ENCODE measurements around the gene MAP1LC3B. TPM values are rescaled to one million over a fixed set of nuclear protein-coding genes. Genes with fewer than 3 reads are reported as not detected.
"Not testable (repeated sequence)": the region's sequence is repeated elsewhere in the genome, so short reads cannot be mapped to it uniquely, and the experiment has no call there.

Gene MAP1LC3B
- total RNA-seq, 2 donors from 2014 or later = 41.0 to 84.2 TPM

- Mint-ChIP-seq H3K9me3 (no peaks in the 10 kb centered on the region), H3K4me3 (peak overlapping the region; percentile 90), H3K27ac (peak overlapping the region; percentile 68 to 76), H3K4me1 (ENCODE audit: low read depth in 2 of 2) (peaks cover 30 to 38% of the 10 kb centered on the region in 2 donors), H3K27me3 (no peaks in the 10 kb centered on the region), H3K36me3 (no peaks in the 10 kb centered on the region)
- DNase-seq (ENCODE audit: low spot score) = no peak
- no peak for ATAC-seq
Observed at GRCh38 chr16:87380881-87381280, 11.3 kb upstream of the MAP1LC3B start.

GRCh38 chr16:87382023-87382785, 9.9 kb upstream of the MAP1LC3B start:
- no peaks in the 10 kb centered on the region for H3K27me3 Mint-ChIP-seq

GRCh38 chr16:87383505-87384161, 8.5 kb upstream of the MAP1LC3B start, which contains the start of gene FBXO31:
TSS of gene FBXO31 (minus strand) at chr16:87383776. CDS start at chr16:87383744, 32 bp downstream.
- H3K27ac Mint-ChIP-seq = peak within 1 kb of the TSS; percentile 97
- peak within 1 kb of the TSS; percentile 90 for H3K4me3 Mint-ChIP-seq
- no peaks in the 10 kb centered on the region for H3K27me3 Mint-ChIP-seq
- no peaks in the 10 kb centered on the region for H3K9me3 Mint-ChIP-seq
- peaks cover 53 to 57% of the 10 kb centered on the region in 2 donors for H3K4me1 Mint-ChIP-seq (ENCODE audit: low read depth in 2 of 2)
- peak; percentile 86 to 90 for ATAC-seq
- no peaks in the 10 kb centered on the region for H3K36me3 Mint-ChIP-seq
- DNase-seq (ENCODE audit: low spot score) = peak; percentile 92

More at GRCh38 chr16:87382023-87382785, 9.9 kb upstream of the MAP1LC3B start:
- ATAC-seq = no peak
- no peak for DNase-seq (ENCODE audit: low spot score)
- H3K9me3 Mint-ChIP-seq = no peaks in the 10 kb centered on the region
- no peaks in the 10 kb centered on the region for H3K36me3 Mint-ChIP-seq
- peak overlapping the region; percentile 82 to 89 for H3K27ac Mint-ChIP-seq
- H3K4me1 Mint-ChIP-seq (ENCODE audit: low read depth in 2 of 2) = peaks cover 38 to 43% of the 10 kb centered on the region in 2 donors
- H3K4me3 Mint-ChIP-seq = peak overlapping the region; percentile 90

GRCh38 chr16:87384162-87384874, 7.8 kb upstream of the MAP1LC3B start:
- no peaks in the 10 kb centered on the region for H3K27me3 Mint-ChIP-seq
- peaks cover 56 to 60% of the 10 kb centered on the region in 2 donors for H3K4me1 Mint-ChIP-seq (ENCODE audit: low read depth in 2 of 2)
- peak; percentile 1 to 2 for ATAC-seq

GRCh38 chr16:87384875-87385167, 7.3 kb upstream of the MAP1LC3B start:
- H3K4me1 Mint-ChIP-seq (ENCODE audit: low read depth in 2 of 2) = peaks cover 61 to 64% of the 10 kb centered on the region in 2 donors
- H3K36me3 Mint-ChIP-seq; H3K27me3 Mint-ChIP-seq; DNase-seq (ENCODE audit: low spot score); ATAC-seq; H3K9me3 Mint-ChIP-seq: not testable (repeated sequence)
- peak overlapping the region; percentile 97 for H3K27ac Mint-ChIP-seq
- H3K4me3 Mint-ChIP-seq = peak overlapping the region; percentile 90

More at GRCh38 chr16:87384162-87384874, 7.8 kb upstream of the MAP1LC3B start:
- Mint-ChIP-seq H3K9me3 (no peaks in the 10 kb centered on the region), H3K36me3 (no peaks in the 10 kb centered on the region), H3K27ac (peak overlapping the region; percentile 97), H3K4me3 (peak overlapping the region; percentile 90)
- no peak for DNase-seq (ENCODE audit: low spot score)

GRCh38 chr16:87387942-87388817, 4.0 kb upstream of the MAP1LC3B start:
- H3K4me3 Mint-ChIP-seq = peak overlapping the region; percentile 62
- H3K27me3 Mint-ChIP-seq = no peaks in the 10 kb centered on the region
- peaks cover 43 to 53% of the 10 kb centered on the region in 2 donors for H3K4me1 Mint-ChIP-seq (ENCODE audit: low read depth in 2 of 2)
- DNase-seq (ENCODE audit: low spot score) = peak; percentile 93
- no peaks in the 10 kb centered on the region for H3K9me3 Mint-ChIP-seq
- peaks cover 1% of the 10 kb centered on the region for H3K36me3 Mint-ChIP-seq
- H3K27ac Mint-ChIP-seq = peak overlapping the region; percentile 83 to 98
- peak; percentile 73 to 81 for ATAC-seq

GRCh38 chr16:87388818-87389134, 3.4 kb upstream of the MAP1LC3B start:
- peaks cover 47 to 58% of the 10 kb centered on the region in 2 donors for H3K4me1 Mint-ChIP-seq (ENCODE audit: low read depth in 2 of 2)
- no peak for ATAC-seq
- DNase-seq (ENCODE audit: low spot score) = no peak
- H3K36me3 Mint-ChIP-seq = peaks cover 6% of the 10 kb centered on the region
- H3K27me3 Mint-ChIP-seq = no peaks in the 10 kb centered on the region
- peak overlapping the region; percentile 62 for H3K4me3 Mint-ChIP-seq
- H3K27ac Mint-ChIP-seq = peak overlapping the region; percentile 83 to 98
- H3K9me3 Mint-ChIP-seq = no peaks in the 10 kb centered on the region

- H3K27me3 Mint-ChIP-seq = no peaks in the 10 kb centered on the region
- peaks cover 49 to 58% of the 10 kb centered on the region in 2 donors for H3K4me1 Mint-ChIP-seq (ENCODE audit: low read depth in 2 of 2)
- no peaks in the 10 kb centered on the region for H3K9me3 Mint-ChIP-seq
- no peak for ATAC-seq
- H3K36me3 Mint-ChIP-seq = peaks cover 6% of the 10 kb centered on the region
- peak overlapping the region; percentile 40 for H3K4me3 Mint-ChIP-seq
- H3K27ac Mint-ChIP-seq = peak overlapping the region; percentile 83 to 98
- DNase-seq (ENCODE audit: low spot score) = no peak
Observed at GRCh38 chr16:87389245-87389644, 2.9 kb upstream of the MAP1LC3B start.

GRCh38 chr16:87389914-87390313, 2.2 kb upstream of the MAP1LC3B start:
- Mint-ChIP-seq H3K4me3 (peak overlapping the region; percentile 40), H3K4me1 (ENCODE audit: low read depth in 2 of 2) (peaks cover 53 to 65% of the 10 kb centered on the region in 2 donors), H3K27ac (peak overlapping the region; percentile 83 to 98)
- H3K27me3 Mint-ChIP-seq; H3K36me3 Mint-ChIP-seq; DNase-seq (ENCODE audit: low spot score); ATAC-seq; H3K9me3 Mint-ChIP-seq: not testable (repeated sequence)

- ATAC-seq (no peak), DNase-seq (ENCODE audit: low spot score) (no peak)
- H3K36me3 Mint-ChIP-seq = peaks cover 6% of the 10 kb centered on the region
- peak overlapping the region; percentile 85 for H3K4me3 Mint-ChIP-seq
- no peaks in the 10 kb centered on the region for H3K9me3 Mint-ChIP-seq
- H3K27me3 Mint-ChIP-seq = no peaks in the 10 kb centered on the region
- peak overlapping the region; percentile 90 to 98 for H3K27ac Mint-ChIP-seq
- peaks cover 59 to 66% of the 10 kb centered on the region in 2 donors for H3K4me1 Mint-ChIP-seq (ENCODE audit: low read depth in 2 of 2)
Observed at GRCh38 chr16:87390641-87391323, 1.4 kb upstream of the MAP1LC3B start.

GRCh38 chr16:87391324-87391949, 699 bp upstream of the MAP1LC3B start:
- peak; percentile 29 to 43 for ATAC-seq
- Mint-ChIP-seq H3K27me3 (no peaks in the 10 kb centered on the region), H3K36me3 (peaks cover 6% of the 10 kb centered on the region), H3K4me3 (peak overlapping the region; percentile 85), H3K27ac (peak overlapping the region; percentile 90 to 98), H3K9me3 (no peaks in the 10 kb centered on the region), H3K4me1 (ENCODE audit: low read depth in 2 of 2) (peaks cover 57 to 62% of the 10 kb centered on the region in 2 donors)
- peak; percentile 86 for DNase-seq (ENCODE audit: low spot score)

Data from natural killer cell treated with Interleukin-12 subunit alpha and Interleukin-12 subunit beta and Interleukin-15 and Interleukin-18, amount 100 ng/mL, for 72 hours (primary cell).